Hepatocyte (in vitro differentiated cells): ENCODE data around the gene ITPR1.

Experiments used
- CTCF ChIP-seq: fragments of 200-600 bp; sonication (generic); IDR thresholded peaks from 2 replicates; pipeline ENCODE4 v1.5.1; 2016; ENCODE audit warnings: antibody characterized with exemption, mild to moderate bottlenecking; ENCODE audit not compliant: poor library complexity
- EZH2 ChIP-seq: fragments of 200-600 bp; sonication (generic); IDR thresholded peaks from 2 replicates; pipeline ENCODE4 v1.6.1; 2016; ENCODE audit warnings: antibody characterized with exemption, mild to moderate bottlenecking, borderline replicate concordance

GRCh38 chr3:4757575-4758248, 264.6 kb downstream of the ITPR1 start:
- no peak for TF ChIP-seq CTCF
- no peak for TF ChIP-seq EZH2
